ENCODE measurements around the gene ADPRHL1.

GRCh38 chr13:113454936-113455335 lies 1.6 kb upstream of the ADPRHL1 start:
- TF ChIP-seq CTCF (IDR thresholded peaks at IDR 0.05) (no peak), EZH2 (IDR thresholded peaks at IDR 0.05; ENCODE audit: borderline replicate concordance, insufficient read depth, low read depth, low read length, poor library complexity, severe bottlenecking) (no peak)
